Activated CD4-positive, alpha-beta T cell treated with anti-CD3 and anti-CD28 coated beads, Interleukin-2, amount 50 U/mL, for 48 hours (primary cell): Measurements from ENCODE around the gene COX6A2.
"Not testable (repeated sequence)": the region's sequence is repeated elsewhere in the genome, so short reads cannot be mapped to it uniquely, and the experiment has no call there.

Experiments used
- DNase-seq, 2 experiments: peaks; one replicate each; pipeline ENCODE4 v3.0.0-alpha.2; 2020

The COX6A2 gene

GRCh38 chr16:31436221-31437045 is 8.3 kb upstream of the COX6A2 start:
- no peak for DNase-seq

GRCh38 chr16:31435341-31436220 is 7.4 kb upstream of the COX6A2 start:
- no peak for DNase-seq

GRCh38 chr16:31430380-31431052 is 2.4 kb upstream of the COX6A2 start:
- no peak for DNase-seq

GRCh38 chr16:31429796-31430195 is 1.6 kb upstream of the COX6A2 start:
- DNase-seq: no peak

- no peak for DNase-seq
These were observed 1.2 kb upstream of the COX6A2 start for GRCh38 chr16:31429314-31429713.

GRCh38 chr16:31428638-31429247 is 583 bp upstream of the COX6A2 start:
- DNase-seq: no peak

- peak; percentile 38 to 44 for DNase-seq
These were observed 500 bp downstream of the COX6A2 start for GRCh38 chr16:31427441-31428278.

- DNase-seq: no peak
These were observed 4.4 kb downstream of the COX6A2 start for GRCh38 chr16:31423801-31424200.

- DNase-seq: no peak
These were observed 4.9 kb downstream of the COX6A2 start for GRCh38 chr16:31423241-31423640.

- DNase-seq: peak; percentile 54 to 72
These were observed 6.6 kb downstream of the COX6A2 start for GRCh38 chr16:31421587-31421986.

GRCh38 chr16:31420037-31420436 is 8.1 kb downstream of the COX6A2 start:
- no peak for DNase-seq

GRCh38 chr16:31417916-31418315 is 10.2 kb downstream of the COX6A2 start:
- DNase-seq: no peak

GRCh38 chr16:31417036-31417435 is 11.1 kb downstream of the COX6A2 start:
- DNase-seq: not testable (repeated sequence)

GRCh38 chr16:31416371-31416770 is 11.8 kb downstream of the COX6A2 start:
- no peak for DNase-seq

- DNase-seq: no peak
These were observed 13.5 kb downstream of the COX6A2 start for GRCh38 chr16:31414706-31415105.

GRCh38 chr16:31413943-31414342 is 14.2 kb downstream of the COX6A2 start:
- DNase-seq: no peak

GRCh38 chr16:31413381-31413780 is 14.8 kb downstream of the COX6A2 start:
- DNase-seq: no peak

- DNase-seq: no peak
These were observed 15.4 kb downstream of the COX6A2 start for GRCh38 chr16:31412750-31413149.

GRCh38 chr16:31411024-31411844 is 16.9 kb downstream of the COX6A2 start:
- no peak for DNase-seq

GRCh38 chr16:31410082-31410481 is 18.1 kb downstream of the COX6A2 start:
- no peak for DNase-seq

- no peak for DNase-seq
These were observed 18.7 kb downstream of the COX6A2 start for GRCh38 chr16:31409433-31409832.
